ENCODE data around the gene UGT1A3. TPM values are rescaled to one million over a fixed set of nuclear protein-coding genes. Genes with fewer than 3 reads are reported as not detected.
A peak's percentile ranks its signal among the peaks of the same experiment; 100 is the strongest.

The UGT1A3 gene
- total RNA-seq, 1 donor from 2014 or later = not detected

GRCh38 chr2:233815861-233816260 is 87.0 kb downstream of the UGT1A3 start:
- Mint-ChIP-seq H3K9me3 (ENCODE audit: unreplicated experiment) (no peaks in the 10 kb centered on the region), H3K4me1 (ENCODE audit: unreplicated experiment) (peaks cover 3% of the 10 kb centered on the region), H3K4me3 (ENCODE audit: unreplicated experiment) (no peak overlapping the region), H3K27me3 (ENCODE audit: unreplicated experiment) (no peaks in the 10 kb centered on the region), H3K27ac (ENCODE audit: unreplicated experiment) (no peak overlapping the region), H3K36me3 (ENCODE audit: low read depth, unreplicated experiment) (no peaks in the 10 kb centered on the region)
- no peak for DNase-seq (ENCODE audit: low spot score)
- no peak for TF ChIP-seq CTCF (IDR thresholded peaks at IDR 0.05; ENCODE audit: unreplicated experiment)

DNA sequence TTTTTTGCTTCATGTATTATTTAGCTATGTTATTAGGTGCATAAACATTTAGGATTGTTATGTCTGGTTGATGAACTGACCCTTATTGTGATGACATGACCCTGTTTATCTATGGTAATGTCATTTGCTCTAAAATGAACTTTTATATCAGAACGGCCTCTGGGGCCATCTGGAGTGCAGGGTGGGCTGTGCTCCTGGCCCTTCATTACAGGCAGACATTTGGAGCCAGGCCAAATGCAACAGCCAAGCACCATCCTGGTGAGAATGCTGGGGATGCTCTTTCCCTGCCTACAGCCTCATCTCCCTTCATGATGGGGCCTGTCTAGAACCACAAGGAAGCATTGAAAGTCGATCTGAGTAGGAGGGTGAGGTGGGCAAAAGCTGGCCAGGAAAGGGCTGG is 87.5 kb downstream of the UGT1A3 start:
- Mint-ChIP-seq H3K27me3 (ENCODE audit: unreplicated experiment) (peaks cover 3% of the 10 kb centered on the region), H3K27ac (ENCODE audit: unreplicated experiment) (no peak overlapping the region), H3K9me3 (ENCODE audit: unreplicated experiment) (no peaks in the 10 kb centered on the region), H3K4me1 (ENCODE audit: unreplicated experiment) (peaks cover 3% of the 10 kb centered on the region), H3K36me3 (ENCODE audit: low read depth, unreplicated experiment) (no peaks in the 10 kb centered on the region), H3K4me3 (ENCODE audit: unreplicated experiment) (no peak overlapping the region)
- DNase-seq (ENCODE audit: low spot score) = no peak
- no peak for TF ChIP-seq CTCF (IDR thresholded peaks at IDR 0.05; ENCODE audit: unreplicated experiment)

DNA sequence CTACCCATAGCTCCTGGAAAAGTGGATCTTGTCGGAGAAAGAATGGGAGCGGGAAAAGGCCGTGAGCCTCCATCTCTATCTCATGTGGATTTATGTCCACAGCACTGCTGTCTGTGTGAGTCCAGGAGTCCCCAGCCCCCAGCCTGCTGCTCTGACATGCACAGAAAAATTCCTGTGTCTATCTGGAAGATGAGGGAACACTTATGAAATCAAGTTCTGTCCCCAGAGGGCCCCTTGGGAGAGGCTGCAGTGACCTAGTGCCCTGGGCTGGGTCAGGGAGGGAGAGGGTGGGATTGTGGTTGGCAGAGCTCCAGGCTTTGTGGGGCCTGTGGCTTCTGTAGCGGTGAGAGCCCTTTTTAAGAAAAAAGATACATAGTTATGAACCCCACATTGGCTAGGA is 87.9 kb downstream of the UGT1A3 start:
- H3K27ac Mint-ChIP-seq (ENCODE audit: unreplicated experiment) = no peak overlapping the region
- no peak for TF ChIP-seq CTCF (IDR thresholded peaks at IDR 0.05; ENCODE audit: unreplicated experiment)
- H3K4me3 Mint-ChIP-seq (ENCODE audit: unreplicated experiment) = no peak overlapping the region
- no peaks in the 10 kb centered on the region for H3K36me3 Mint-ChIP-seq (ENCODE audit: low read depth, unreplicated experiment)
- no peaks in the 10 kb centered on the region for H3K9me3 Mint-ChIP-seq (ENCODE audit: unreplicated experiment)
- H3K27me3 Mint-ChIP-seq (ENCODE audit: unreplicated experiment) = peaks cover 4% of the 10 kb centered on the region
- peaks cover 3% of the 10 kb centered on the region for H3K4me1 Mint-ChIP-seq (ENCODE audit: unreplicated experiment)
- no peak for DNase-seq (ENCODE audit: low spot score)

GRCh38 chr2:233817361-233817911 is 88.6 kb downstream of the UGT1A3 start:
- H3K27me3 Mint-ChIP-seq (ENCODE audit: unreplicated experiment) = peaks cover 4% of the 10 kb centered on the region
- no peaks in the 10 kb centered on the region for H3K9me3 Mint-ChIP-seq (ENCODE audit: unreplicated experiment)
- H3K27ac Mint-ChIP-seq (ENCODE audit: unreplicated experiment) = no peak overlapping the region
- no peak for TF ChIP-seq CTCF (IDR thresholded peaks at IDR 0.05; ENCODE audit: unreplicated experiment)
- no peaks in the 10 kb centered on the region for H3K36me3 Mint-ChIP-seq (ENCODE audit: low read depth, unreplicated experiment)
- DNase-seq (ENCODE audit: low spot score) = no peak
- peaks cover 3% of the 10 kb centered on the region for H3K4me1 Mint-ChIP-seq (ENCODE audit: unreplicated experiment)
- no peak overlapping the region for H3K4me3 Mint-ChIP-seq (ENCODE audit: unreplicated experiment)

DNA sequence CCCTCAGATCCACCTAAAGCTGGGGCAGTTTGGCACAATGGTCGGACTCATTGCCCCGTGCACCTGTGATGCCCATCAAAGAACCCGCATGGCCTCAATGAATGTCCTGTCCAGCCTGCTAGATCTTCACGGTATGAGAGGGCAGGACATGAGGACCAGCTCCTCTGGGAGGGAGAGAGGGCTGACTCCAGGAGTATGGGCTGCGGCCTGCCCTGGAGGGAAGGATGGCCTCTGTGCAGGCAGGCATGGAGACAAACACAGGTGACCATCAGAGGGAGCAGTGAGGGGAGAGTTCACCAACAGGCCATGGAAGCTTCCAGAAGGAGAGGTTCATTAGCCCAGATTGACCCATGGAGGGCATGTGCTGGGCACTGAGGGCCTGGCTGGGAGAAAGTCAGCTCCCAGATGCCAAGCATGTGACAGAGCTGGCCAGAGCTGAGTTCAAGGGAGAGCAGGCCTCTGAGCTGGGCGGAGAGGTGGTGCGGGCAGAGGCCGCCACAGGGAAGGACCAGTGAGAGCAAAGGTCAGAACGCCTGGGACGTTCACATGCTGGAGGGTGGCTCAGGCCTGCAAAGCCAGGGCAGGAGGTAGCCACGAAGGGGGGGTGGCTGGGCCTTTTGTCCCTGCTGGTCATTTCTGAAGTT is 89.3 kb downstream of the UGT1A3 start:
- TF ChIP-seq CTCF (IDR thresholded peaks at IDR 0.05; ENCODE audit: unreplicated experiment) = no peak
- H3K36me3 Mint-ChIP-seq (ENCODE audit: low read depth, unreplicated experiment) = no peaks in the 10 kb centered on the region
- no peaks in the 10 kb centered on the region for H3K9me3 Mint-ChIP-seq (ENCODE audit: unreplicated experiment)
- H3K27ac Mint-ChIP-seq (ENCODE audit: unreplicated experiment) = peak overlapping the region; percentile 18
- no peak for DNase-seq (ENCODE audit: low spot score)
- peaks cover 3% of the 10 kb centered on the region for H3K4me1 Mint-ChIP-seq (ENCODE audit: unreplicated experiment)
- no peak overlapping the region for H3K4me3 Mint-ChIP-seq (ENCODE audit: unreplicated experiment)
- peaks cover 4% of the 10 kb centered on the region for H3K27me3 Mint-ChIP-seq (ENCODE audit: unreplicated experiment)

Measured in endothelial cell (in vitro differentiated cells).